KMS-11 (cell line): Measurements from ENCODE around the gene CATSPER3.

Experiments used
- H2AFZ ChIP-seq: fragments of 200-600 bp; sonication (generic); 2 replicates; pipeline ENCODE4 v1.6.1; 2016; ENCODE audit warnings: antibody characterized with exemption, mixed run types, low read depth
- H3K27ac ChIP-seq: fragments of 200-600 bp; sonication (generic); 2 replicates; pipeline ENCODE4 v1.6.1; 2016; ENCODE audit warnings: mild to moderate bottlenecking, mixed run types
- H3K27me3 ChIP-seq: fragments of 200-600 bp; sonication (generic); 2 replicates; pipeline ENCODE4 v1.6.1; 2017; ENCODE audit warnings: mild to moderate bottlenecking, low read depth, mixed run types, moderate library complexity; ENCODE audit not compliant: insufficient read depth
- H3K36me3 ChIP-seq: fragments of 200-600 bp; sonication (generic); 2 replicates; pipeline ENCODE4 v1.6.1; 2017; ENCODE audit warnings: mild to moderate bottlenecking, mixed run types; ENCODE audit not compliant: insufficient read depth
- H3K4me1 ChIP-seq: fragments of 200-600 bp; sonication (generic); 2 replicates; pipeline ENCODE4 v1.6.1; 2016; ENCODE audit warnings: mild to moderate bottlenecking, low read depth, mixed run types; ENCODE audit not compliant: poor library complexity, severe bottlenecking
- H3K4me2 ChIP-seq: fragments of 200-600 bp; sonication (generic); 2 replicates; pipeline ENCODE4 v1.7.0; 2016; ENCODE audit warnings: mild to moderate bottlenecking, mixed run types
- H3K4me3 ChIP-seq: fragments of 200-600 bp; sonication (generic); IDR thresholded peaks from 2 replicates; pipeline ENCODE4 v1.6.1; 2017; ENCODE audit warnings: low read depth, low read length, mixed read lengths; ENCODE audit not compliant: insufficient read depth
- H3K79me2 ChIP-seq: fragments of 200-600 bp; sonication (generic); 2 replicates; pipeline ENCODE4 v1.6.1; 2016; ENCODE audit warnings: low read depth, mixed run types; ENCODE audit not compliant: insufficient read depth
- H3K9ac ChIP-seq: fragments of 200-600 bp; sonication (generic); 2 replicates; pipeline ENCODE4 v1.6.1; 2016; ENCODE audit warnings: mild to moderate bottlenecking, mixed run types
- H4K20me1 ChIP-seq: fragments of 200-600 bp; sonication (generic); 2 replicates; pipeline ENCODE4 v1.6.1; 2016; ENCODE audit warnings: mild to moderate bottlenecking, mixed run types; ENCODE audit not compliant: insufficient read depth
- CTCF ChIP-seq: fragments of 200-600 bp; sonication (generic); conservative IDR thresholded peaks from 2 replicates; pipeline ENCODE4 v1.6.1; 2017; ENCODE audit warnings: low read depth, mild to moderate bottlenecking, antibody characterized with exemption, low read length, moderate library complexity, mixed read lengths

CATSPER3 gene

GRCh38 chr5:135028791-135029476 is 61.2 kb downstream of the CATSPER3 start:
- H3K79me2 ChIP-seq, result peaks cover 40% of the 10 kb centered on the region
- no peak for TF ChIP-seq CTCF
- H3K4me1 ChIP-seq, result peaks cover 8% of the 10 kb centered on the region
- no peak overlapping the region for H3K4me3 ChIP-seq
- no peaks in the 10 kb centered on the region for H3K36me3 ChIP-seq
- no peak overlapping the region for H3K9ac ChIP-seq
- no peak overlapping the region for H3K27ac ChIP-seq
- no peaks in the 10 kb centered on the region for H3K27me3 ChIP-seq
- H4K20me1 ChIP-seq, result no peaks in the 10 kb centered on the region
- H2AFZ ChIP-seq, result no peak overlapping the region
- H3K4me2 ChIP-seq, result no peak overlapping the region

- no peak overlapping the region for H3K9ac ChIP-seq
- H3K4me2 ChIP-seq, result no peak overlapping the region
Measured at GRCh38 chr5:135029477-135030122, 61.9 kb downstream of the CATSPER3 start.

GRCh38 chr5:135030123-135030955 is 62.6 kb downstream of the CATSPER3 start:
- H4K20me1 ChIP-seq, result no peaks in the 10 kb centered on the region
- H3K79me2 ChIP-seq, result peaks cover 40% of the 10 kb centered on the region
- no peaks in the 10 kb centered on the region for H3K27me3 ChIP-seq
- no peaks in the 10 kb centered on the region for H3K36me3 ChIP-seq
- no peak overlapping the region for H3K27ac ChIP-seq
- no peak overlapping the region for H3K4me3 ChIP-seq
- peaks cover 14% of the 10 kb centered on the region for H3K4me1 ChIP-seq
- H3K9ac ChIP-seq, result no peak overlapping the region
- H2AFZ ChIP-seq, result no peak overlapping the region
- TF ChIP-seq CTCF, result no peak
- no peak overlapping the region for H3K4me2 ChIP-seq

More at GRCh38 chr5:135029477-135030122, 61.9 kb downstream of the CATSPER3 start:
- Histone ChIP-seq H3K4me3 (no peak overlapping the region), H4K20me1 (no peaks in the 10 kb centered on the region), H3K36me3 (no peaks in the 10 kb centered on the region), H2AFZ (no peak overlapping the region), H3K27ac (no peak overlapping the region), H3K4me1 (peaks cover 10% of the 10 kb centered on the region), H3K79me2 (peaks cover 40% of the 10 kb centered on the region), H3K27me3 (no peaks in the 10 kb centered on the region)
- no peak for TF ChIP-seq CTCF

GRCh38 chr5:135030956-135031812 is 63.5 kb downstream of the CATSPER3 start:
- H2AFZ ChIP-seq, result no peak overlapping the region
- H3K27me3 ChIP-seq, result no peaks in the 10 kb centered on the region
- H3K4me1 ChIP-seq, result peaks cover 14% of the 10 kb centered on the region
- peak overlapping the region; percentile 83 for H3K4me2 ChIP-seq
- TF ChIP-seq CTCF, result no peak
- H3K4me3 ChIP-seq, result no peak overlapping the region
- H3K36me3 ChIP-seq, result no peaks in the 10 kb centered on the region
- peaks cover 40% of the 10 kb centered on the region for H3K79me2 ChIP-seq
- H3K9ac ChIP-seq, result peak overlapping the region; percentile 98; the same call in 1 of the 2 replicates
- no peaks in the 10 kb centered on the region for H4K20me1 ChIP-seq
- peak overlapping the region; percentile 81; the same call in 1 of the 2 replicates for H3K27ac ChIP-seq
